ENCODE data around the gene ATP2B2.

The ATP2B2 gene

GRCh38 chr3:10371167-10371566 is 134.2 kb downstream of the ATP2B2 start:
- no peak for TF ChIP-seq POLR2A (IDR thresholded peaks at IDR 0.05; ENCODE audit: low read depth, low read length)
- FAIRE-seq (no peak), DNase-seq (ENCODE audit: insufficient read length, low spot score) (no peak)

- peak; percentile 71 for DNase-seq (ENCODE audit: insufficient read length, low spot score)
These were observed 135.0 kb downstream of the ATP2B2 start for GRCh38 chr3:10370429-10370828.

GRCh38 chr3:10368512-10368911 is 136.9 kb downstream of the ATP2B2 start:
- no peak for DNase-seq (ENCODE audit: insufficient read length, low spot score)
- no peak for TF ChIP-seq POLR2A (IDR thresholded peaks at IDR 0.05; ENCODE audit: low read depth, low read length)
- FAIRE-seq = no peak

More at GRCh38 chr3:10370429-10370828, 135.0 kb downstream of the ATP2B2 start:
- FAIRE-seq = peak; percentile 36
- TF ChIP-seq POLR2A (IDR thresholded peaks at IDR 0.05; ENCODE audit: low read depth, low read length) = no peak

- FAIRE-seq (no peak), DNase-seq (ENCODE audit: insufficient read length, low spot score) (no peak)
- TF ChIP-seq POLR2A (IDR thresholded peaks at IDR 0.05; ENCODE audit: low read depth, low read length) = no peak
These were observed 137.9 kb downstream of the ATP2B2 start for GRCh38 chr3:10367506-10367905.

GRCh38 chr3:10366651-10367101 is 138.7 kb downstream of the ATP2B2 start:
- DNase-seq (ENCODE audit: insufficient read length, low spot score) (peak; percentile 89), FAIRE-seq (peak; percentile 69)
- no peak for TF ChIP-seq POLR2A (IDR thresholded peaks at IDR 0.05; ENCODE audit: low read depth, low read length)

GRCh38 chr3:10365791-10366190 is 139.6 kb downstream of the ATP2B2 start:
- DNase-seq (ENCODE audit: insufficient read length, low spot score) (no peak), FAIRE-seq (no peak)
- no peak for TF ChIP-seq POLR2A (IDR thresholded peaks at IDR 0.05; ENCODE audit: low read depth, low read length)

- DNase-seq (ENCODE audit: insufficient read length, low spot score) (no peak), FAIRE-seq (no peak)
- no peak for TF ChIP-seq POLR2A (IDR thresholded peaks at IDR 0.05; ENCODE audit: low read depth, low read length)
These were observed 140.1 kb downstream of the ATP2B2 start for GRCh38 chr3:10365316-10365715.

- FAIRE-seq (no peak), DNase-seq (ENCODE audit: insufficient read length, low spot score) (no peak)
- no peak for TF ChIP-seq POLR2A (IDR thresholded peaks at IDR 0.05; ENCODE audit: low read depth, low read length)
These were observed 140.6 kb downstream of the ATP2B2 start for GRCh38 chr3:10364806-10365205.

GRCh38 chr3:10363935-10364334 is 141.5 kb downstream of the ATP2B2 start:
- DNase-seq (ENCODE audit: insufficient read length, low spot score) (no peak), FAIRE-seq (no peak)
- no peak for TF ChIP-seq POLR2A (IDR thresholded peaks at IDR 0.05; ENCODE audit: low read depth, low read length)

GRCh38 chr3:10361375-10361774 is 144.0 kb downstream of the ATP2B2 start:
- FAIRE-seq (no peak), DNase-seq (ENCODE audit: insufficient read length, low spot score) (no peak)
- TF ChIP-seq POLR2A (IDR thresholded peaks at IDR 0.05; ENCODE audit: low read depth, low read length) = no peak

GRCh38 chr3:10360478-10360877 is 144.9 kb downstream of the ATP2B2 start:
- FAIRE-seq = no peak
- no peak for TF ChIP-seq POLR2A (IDR thresholded peaks at IDR 0.05; ENCODE audit: low read depth, low read length)
- no peak for DNase-seq (ENCODE audit: insufficient read length, low spot score)

GRCh38 chr3:10359761-10360161 is 145.6 kb downstream of the ATP2B2 start:
- DNase-seq (ENCODE audit: insufficient read length, low spot score) (no peak), FAIRE-seq (no peak)
- TF ChIP-seq POLR2A (IDR thresholded peaks at IDR 0.05; ENCODE audit: low read depth, low read length) = no peak

GRCh38 chr3:10358309-10358980 is 146.9 kb downstream of the ATP2B2 start:
- no peak for TF ChIP-seq POLR2A (IDR thresholded peaks at IDR 0.05; ENCODE audit: low read depth, low read length)
- FAIRE-seq (no peak), DNase-seq (ENCODE audit: insufficient read length, low spot score) (no peak)

- FAIRE-seq = peak; percentile 72
- peak; percentile 82 for DNase-seq (ENCODE audit: insufficient read length, low spot score)
These were observed 147.6 kb downstream of the ATP2B2 start for GRCh38 chr3:10357592-10358308.

GRCh38 chr3:10357095-10357494 is 148.3 kb downstream of the ATP2B2 start:
- TF ChIP-seq POLR2A (IDR thresholded peaks at IDR 0.05; ENCODE audit: low read depth, low read length) = no peak
- DNase-seq (ENCODE audit: insufficient read length, low spot score) = no peak
- no peak for FAIRE-seq

More at GRCh38 chr3:10357592-10358308, 147.6 kb downstream of the ATP2B2 start:
- peak; percentile 36 for TF ChIP-seq POLR2A (IDR thresholded peaks at IDR 0.05; ENCODE audit: low read depth, low read length)
